Measurements from ENCODE around the gene PDZRN3.

DNA sequence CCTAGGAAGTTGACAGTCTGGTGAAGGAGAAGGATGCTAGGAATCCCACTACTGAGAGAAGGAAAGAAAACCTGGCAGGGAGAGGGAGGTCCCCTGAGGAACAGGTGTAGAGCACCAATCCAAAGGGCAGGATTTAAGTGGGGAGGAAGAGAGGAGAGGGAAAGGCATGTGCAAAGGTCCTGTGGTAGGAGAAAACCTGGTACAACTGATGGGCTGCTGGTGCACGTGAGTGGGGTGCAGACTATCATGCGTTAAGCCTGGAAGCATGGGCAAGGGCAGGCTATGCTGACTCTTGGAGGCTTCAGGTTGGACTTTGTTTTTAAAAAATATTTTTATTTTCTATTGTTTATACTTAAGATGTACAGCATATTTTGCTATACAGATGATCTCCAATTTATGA lies 209.6 kb downstream of the PDZRN3 start:
- no peak for TF ChIP-seq SIN3A (IDR thresholded peaks at IDR 0.05; ENCODE audit: borderline replicate concordance, insufficient read depth, low read length)
- TF ChIP-seq REST (IDR thresholded peaks at IDR 0.05; ENCODE audit: insufficient read depth in 1 of 2, low read depth in 2 of 2, low read length in 2 of 2): no peak
- no peak for TF ChIP-seq TAF1 (IDR thresholded peaks at IDR 0.05; ENCODE audit: borderline replicate concordance, insufficient read depth, low read length)
